ENCODE data around the gene ATAD5. TPM values are rescaled to one million over a fixed set of nuclear protein-coding genes. Genes with fewer than 3 reads are reported as not detected.
A peak's percentile ranks its signal among the peaks of the same experiment; 100 is the strongest.

The ATAD5 gene
- total RNA-seq, 4 donors from 2014 or later: 1.2 to 1.7 (median 1.4) TPM

DNA sequence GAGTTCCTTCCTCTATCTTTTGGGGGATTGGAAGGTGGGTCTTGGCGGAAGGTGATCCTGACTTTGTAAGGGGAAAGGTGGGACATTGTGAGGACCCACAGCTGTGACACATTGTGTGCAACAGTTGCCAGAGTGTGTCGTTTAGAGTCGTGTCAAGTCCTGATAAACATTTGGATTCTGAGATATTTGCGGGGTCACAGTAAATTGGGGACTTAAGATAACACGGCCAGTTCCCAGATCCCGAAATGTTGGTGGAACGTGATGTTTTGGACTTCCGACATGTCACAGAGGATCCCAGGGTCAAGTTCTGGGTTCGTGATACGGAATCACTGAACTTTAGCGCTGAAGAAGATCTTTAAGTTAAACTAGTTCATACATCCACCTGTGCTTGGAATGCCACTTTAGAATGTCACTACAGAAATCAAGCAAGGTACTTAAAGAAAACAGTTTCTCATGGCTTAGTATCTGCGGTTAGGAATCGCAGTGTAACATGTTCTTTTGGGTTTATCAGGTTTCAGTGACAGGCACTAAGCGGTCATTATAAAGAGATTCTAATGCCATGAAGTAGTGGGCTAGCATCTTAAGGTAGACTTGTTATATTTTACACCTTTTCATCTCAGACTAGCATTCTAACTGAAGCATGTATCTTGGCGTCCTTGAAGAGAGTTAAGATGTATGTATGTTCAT is 815 bp downstream of the ATAD5 start:
- H3K9me3 ChIP-seq: no peaks in the 10 kb centered on the region
- WGBS, 2 donors: 2 to 6% methylated on average over 15 of the region's 15 CpGs
- TF ChIP-seq POLR2A (IDR thresholded peaks at IDR 0.05) (no peak), EP300 (IDR thresholded peaks at IDR 0.05) (no peak)
- TF ChIP-seq, protein P1, sequence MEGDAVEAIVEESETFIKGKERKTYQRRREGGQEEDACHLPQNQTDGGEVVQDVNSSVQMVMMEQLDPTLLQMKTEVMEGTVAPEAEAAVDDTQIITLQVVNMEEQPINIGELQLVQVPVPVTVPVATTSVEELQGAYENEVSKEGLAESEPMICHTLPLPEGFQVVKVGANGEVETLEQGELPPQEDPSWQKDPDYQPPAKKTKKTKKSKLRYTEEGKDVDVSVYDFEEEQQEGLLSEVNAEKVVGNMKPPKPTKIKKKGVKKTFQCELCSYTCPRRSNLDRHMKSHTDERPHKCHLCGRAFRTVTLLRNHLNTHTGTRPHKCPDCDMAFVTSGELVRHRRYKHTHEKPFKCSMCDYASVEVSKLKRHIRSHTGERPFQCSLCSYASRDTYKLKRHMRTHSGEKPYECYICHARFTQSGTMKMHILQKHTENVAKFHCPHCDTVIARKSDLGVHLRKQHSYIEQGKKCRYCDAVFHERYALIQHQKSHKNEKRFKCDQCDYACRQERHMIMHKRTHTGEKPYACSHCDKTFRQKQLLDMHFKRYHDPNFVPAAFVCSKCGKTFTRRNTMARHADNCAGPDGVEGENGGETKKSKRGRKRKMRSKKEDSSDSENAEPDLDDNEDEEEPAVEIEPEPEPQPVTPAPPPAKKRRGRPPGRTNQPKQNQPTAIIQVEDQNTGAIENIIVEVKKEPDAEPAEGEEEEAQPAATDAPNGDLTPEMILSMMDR (IDR thresholded peaks at IDR 0.05): no peak

DNA sequence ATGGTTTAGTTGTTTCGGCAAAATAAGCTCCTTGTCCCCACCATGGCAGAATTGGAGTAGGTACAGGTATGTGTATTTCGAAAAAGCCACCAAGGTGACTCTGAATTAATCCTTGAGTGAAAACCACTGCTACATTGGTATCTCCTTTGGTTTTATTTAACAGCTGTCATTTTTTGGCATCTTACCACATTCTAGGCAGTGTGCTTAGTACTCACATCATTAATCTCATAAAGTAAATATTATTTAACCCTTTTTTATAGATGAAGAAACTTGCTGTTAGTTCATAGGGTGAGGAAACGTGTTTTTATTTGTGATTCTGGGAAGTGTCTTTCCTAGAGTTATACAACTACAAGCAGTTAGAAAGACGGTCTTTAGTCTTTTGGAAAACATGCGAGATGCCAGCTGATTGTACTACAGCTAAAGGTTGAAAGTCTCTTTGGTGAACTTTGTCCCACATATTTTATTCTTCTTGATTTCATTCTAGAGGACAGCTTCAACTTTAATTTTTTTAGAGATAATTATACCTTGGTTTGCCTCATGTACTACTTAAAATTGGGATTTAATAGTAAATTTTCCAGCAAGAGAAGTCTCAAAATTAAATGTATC is 6.5 kb downstream of the ATAD5 start:
- TF ChIP-seq EP300 (IDR thresholded peaks at IDR 0.05) (no peak), POLR2A (IDR thresholded peaks at IDR 0.05) (no peak)
- TF ChIP-seq, protein P1 (IDR thresholded peaks at IDR 0.05): no peak
- Histone ChIP-seq H3K27ac (no peak overlapping the region), H3K4me1 (no peaks in the 10 kb centered on the region), H3K27me3 (no peaks in the 10 kb centered on the region), H3K4me3 (no peak overlapping the region), H3K9me3 (no peaks in the 10 kb centered on the region), H3K36me3 (peaks cover 0 to 11% (median 0%) of the 10 kb centered on the region in 3 donors)
- DNase-seq (ENCODE audit: low spot score in 2 of 2): no peak
- WGBS, 2 donors: 90 to 93% methylated on average over 5 of the region's 5 CpGs

More for the DNA sequence above, 815 bp downstream of the ATAD5 start:
- H3K4me1 ChIP-seq: peaks cover 0 to 17% (median 10%) of the 10 kb centered on the region in 4 donors
- peak overlapping the region; percentile 54 to 89 (median 74) for H3K4me3 ChIP-seq
- no peak for DNase-seq (ENCODE audit: low spot score in 2 of 2)
- no peaks in the 10 kb centered on the region for H3K27me3 ChIP-seq
- no peaks in the 10 kb centered on the region for H3K36me3 ChIP-seq
- H3K27ac ChIP-seq: peak overlapping the region in 1 of 4 donors; percentile 41

DNA sequence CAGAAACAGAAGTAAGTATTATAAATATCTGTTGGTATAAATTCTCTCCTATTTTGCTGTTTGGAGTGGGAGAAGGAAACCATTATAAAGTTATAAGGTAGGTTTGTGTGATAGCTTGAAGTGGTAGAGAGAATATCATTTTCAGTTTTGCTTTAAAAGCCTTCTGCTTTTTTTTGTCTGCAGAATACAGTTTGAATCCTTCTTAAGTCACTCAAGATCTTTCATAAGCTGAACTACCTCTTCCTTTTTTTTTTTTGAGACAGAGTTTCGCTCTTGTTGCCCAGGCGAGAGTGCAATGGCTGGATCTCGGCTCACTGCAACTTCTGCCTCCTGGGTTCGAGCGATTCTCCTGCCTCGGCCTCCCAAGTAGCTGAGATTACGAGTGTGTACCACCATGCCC is 9.0 kb downstream of the ATAD5 start:
- no peak overlapping the region for H3K27ac ChIP-seq
- 90 to 96% methylated on average over 7 of the region's 7 CpGs for WGBS, 2 donors
- DNase-seq (ENCODE audit: low spot score in 2 of 2): no peak
- H3K27me3 ChIP-seq: no peaks in the 10 kb centered on the region
- TF ChIP-seq, protein P1 (IDR thresholded peaks at IDR 0.05): no peak
- TF ChIP-seq EP300 (IDR thresholded peaks at IDR 0.05) (no peak), POLR2A (IDR thresholded peaks at IDR 0.05) (no peak)
- H3K9me3 ChIP-seq: no peaks in the 10 kb centered on the region
- H3K4me3 ChIP-seq: peak overlapping the region in 1 of 4 donors; percentile 10
- H3K36me3 ChIP-seq: peaks cover 0 to 11% (median 0%) of the 10 kb centered on the region in 3 donors
- H3K4me1 ChIP-seq: no peaks in the 10 kb centered on the region

DNA sequence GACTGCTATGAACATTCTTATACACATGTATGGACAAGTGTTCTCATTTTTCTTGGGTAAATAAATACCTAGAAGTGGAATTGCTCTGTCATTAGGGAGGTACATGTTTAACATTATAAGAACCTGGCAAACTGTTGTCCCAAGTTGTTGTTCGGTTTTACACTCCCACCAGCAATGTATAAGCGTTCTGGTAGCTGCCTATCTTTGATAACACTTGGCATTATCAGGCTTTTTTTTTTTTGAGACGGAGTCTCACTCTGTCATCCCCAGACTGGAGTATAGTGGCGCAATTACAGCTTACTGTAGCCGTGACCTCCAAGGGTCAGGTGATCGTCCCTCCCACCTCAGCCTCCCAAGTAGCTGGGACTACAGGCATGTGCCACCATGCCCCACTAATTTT is 16.3 kb downstream of the ATAD5 start:
- Histone ChIP-seq H3K27me3 (no peaks in the 10 kb centered on the region), H3K36me3 (peaks cover 0 to 21% (median 0%) of the 10 kb centered on the region in 3 donors), H3K4me1 (no peaks in the 10 kb centered on the region), H3K4me3 (no peak overlapping the region), H3K27ac (no peak overlapping the region), H3K9me3 (no peaks in the 10 kb centered on the region)
- WGBS, 2 donors: 92 to 93% methylated on average over 6 of the region's 6 CpGs
- DNase-seq (ENCODE audit: low spot score in 2 of 2): no peak
- TF ChIP-seq EP300 (IDR thresholded peaks at IDR 0.05) (no peak), POLR2A (IDR thresholded peaks at IDR 0.05) (no peak)
- TF ChIP-seq, protein P1 (IDR thresholded peaks at IDR 0.05): no peak

DNA sequence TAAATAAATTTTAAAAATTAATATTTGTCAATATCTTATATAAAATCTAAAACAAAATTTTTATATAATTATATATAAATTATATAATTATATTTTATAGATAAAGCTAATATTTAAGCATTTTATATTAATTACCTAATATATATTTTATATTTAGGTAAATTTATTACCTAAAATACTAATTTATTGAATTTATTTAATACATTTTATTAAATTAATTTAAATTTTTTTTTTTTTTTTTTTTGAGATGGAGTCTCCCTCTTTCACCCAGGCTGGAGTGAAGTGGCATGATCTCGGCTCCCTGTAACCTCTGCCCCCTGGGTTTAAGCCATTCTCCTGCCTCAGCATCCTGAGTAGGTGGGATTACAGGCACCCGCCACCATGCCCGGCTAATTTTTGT is 22.4 kb downstream of the ATAD5 start:
- TF ChIP-seq POLR2A (IDR thresholded peaks at IDR 0.05) (no peak), EP300 (IDR thresholded peaks at IDR 0.05) (no peak)
- TF ChIP-seq, protein P1 (IDR thresholded peaks at IDR 0.05): no peak
- DNase-seq (ENCODE audit: low spot score in 2 of 2): no peak
- 90 to 97% methylated on average over 3 of the region's 3 CpGs for WGBS, 2 donors
- Histone ChIP-seq H3K27ac (no peak overlapping the region), H3K36me3 (peaks cover 0 to 14% (median 0%) of the 10 kb centered on the region in 3 donors), H3K4me1 (no peaks in the 10 kb centered on the region), H3K27me3 (no peaks in the 10 kb centered on the region), H3K4me3 (no peak overlapping the region), H3K9me3 (no peaks in the 10 kb centered on the region)

All from tibial nerve (tissue), 4 donors.